NT2/D1 (cell line): ENCODE results near the gene HOXB4.

Experiments used
- SUZ12 ChIP-seq: IDR thresholded peaks from 2 replicates; pipeline ENCODE4 v1.6.1; 2011; ENCODE audit not compliant: insufficient read length, insufficient read depth; ENCODE audit errors: extremely low read depth
- YY1 ChIP-seq: IDR thresholded peaks from 2 replicates; pipeline ENCODE4 v1.6.1; 2011; ENCODE audit not compliant: insufficient read length, insufficient read depth
- ZNF274 ChIP-seq: IDR thresholded peaks from 2 replicates; pipeline ENCODE4 v1.6.1; 2011; ENCODE audit warnings: mild to moderate bottlenecking, low read depth, low read length

DNA sequence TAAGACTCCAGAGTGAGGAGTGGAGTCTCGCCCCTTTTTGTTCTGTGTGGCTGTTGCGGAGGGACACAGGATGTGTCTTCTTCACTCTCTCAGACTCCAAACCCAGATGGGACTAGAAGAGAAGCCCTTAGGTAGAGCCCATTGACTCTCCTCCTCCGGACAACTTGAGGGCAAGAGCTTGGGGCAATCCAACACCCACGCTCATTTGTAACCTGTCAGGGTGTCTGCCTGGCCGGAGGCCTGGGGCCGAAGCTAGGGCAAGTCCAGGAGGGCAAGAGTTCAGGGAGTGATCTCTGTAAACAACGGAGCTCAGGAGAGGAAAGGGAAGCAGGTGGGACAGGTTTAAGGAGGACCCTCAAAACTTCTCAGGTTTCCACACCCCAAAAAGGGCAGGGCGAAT lies 45.9 kb downstream of the HOXB4 start:
- TF ChIP-seq ZNF274 (no peak), YY1 (no peak), SUZ12 (no peak)
